Neutrophil (primary cell): ENCODE results near the gene SPINT1.
"Not testable (repeated sequence)": the region's sequence is repeated elsewhere in the genome, so short reads cannot be mapped to it uniquely, and the experiment has no call there.

Experiments
- H3K27ac ChIP-seq: fragments of 200-600 bp; sonication (generic); 2 replicates; pipeline ENCODE4 v1.5.1; 2016; ENCODE audit warnings: mild to moderate bottlenecking, moderate library complexity
- H3K27me3 ChIP-seq: fragments of 200-600 bp; sonication (generic); 2 replicates; pipeline ENCODE4 v1.6.0; 2016; ENCODE audit warnings: mild to moderate bottlenecking
- H3K36me3 ChIP-seq: fragments of 200-600 bp; sonication (generic); 2 replicates; pipeline ENCODE4 v1.5.1; 2017
- H3K4me1 ChIP-seq, 2 experiments: fragments of 200-600 bp in 1 of 2; sonication (generic) in 1 of 2; 1 replicate in 1 of 2; 2 replicates in 1 of 2; pipeline versions ENCODE4 v1.5.1 to v1.6.1; 2013 to 2016; ENCODE audit warnings: low read depth in 1 of 2, low read length in 1 of 2, mild to moderate bottlenecking in 1 of 2, moderate library complexity in 1 of 2; ENCODE audit not compliant: control insufficient read depth in 1 of 2, insufficient read depth in 1 of 2
- H3K4me3 ChIP-seq, 2 experiments: fragments of 200-600 bp in 1 of 2; sonication (generic) in 1 of 2; 1 replicate in 1 of 2; 2 replicates in 1 of 2; pipeline ENCODE4 v1.5.1; 2013 to 2016; ENCODE audit warnings: low read depth in 1 of 2, low read length in 1 of 2, mild to moderate bottlenecking in 1 of 2, moderate library complexity in 1 of 2
- H3K9me3 ChIP-seq: fragments of 200-600 bp; sonication (generic); 2 replicates; pipeline ENCODE4 v1.5.1; 2016
- TF ChIP-seq, protein P1 (sequence below): fragments of 200-600 bp; sonication (generic); IDR thresholded peaks from 2 replicates; pipeline ENCODE4 v1.5.1; 2016; ENCODE audit warnings: antibody characterized with exemption

The SPINT1 gene

DNA sequence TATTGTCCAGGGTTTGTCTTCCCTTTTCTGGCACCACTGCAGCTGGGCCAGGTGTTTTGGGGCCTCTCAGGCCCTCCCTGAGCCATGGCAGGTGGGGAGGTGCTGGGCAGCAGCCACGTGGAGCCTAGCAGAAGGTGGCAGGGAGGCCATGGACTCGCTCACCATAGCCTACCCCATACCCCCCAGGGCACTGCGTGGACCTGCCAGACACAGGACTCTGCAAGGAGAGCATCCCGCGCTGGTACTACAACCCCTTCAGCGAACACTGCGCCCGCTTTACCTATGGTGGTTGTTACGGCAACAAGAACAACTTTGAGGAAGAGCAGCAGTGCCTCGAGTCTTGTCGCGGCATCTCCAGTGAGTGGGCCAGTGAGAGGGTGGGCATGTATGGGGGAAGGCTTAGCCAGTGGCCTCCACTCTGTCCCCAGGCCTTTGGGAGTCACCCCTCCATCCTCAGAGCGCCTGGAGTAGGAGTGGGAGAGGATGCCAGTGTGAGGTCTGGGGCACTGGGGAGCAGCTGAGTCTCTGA is 11.9 kb downstream of the SPINT1 start:
- TF ChIP-seq, protein P1, sequence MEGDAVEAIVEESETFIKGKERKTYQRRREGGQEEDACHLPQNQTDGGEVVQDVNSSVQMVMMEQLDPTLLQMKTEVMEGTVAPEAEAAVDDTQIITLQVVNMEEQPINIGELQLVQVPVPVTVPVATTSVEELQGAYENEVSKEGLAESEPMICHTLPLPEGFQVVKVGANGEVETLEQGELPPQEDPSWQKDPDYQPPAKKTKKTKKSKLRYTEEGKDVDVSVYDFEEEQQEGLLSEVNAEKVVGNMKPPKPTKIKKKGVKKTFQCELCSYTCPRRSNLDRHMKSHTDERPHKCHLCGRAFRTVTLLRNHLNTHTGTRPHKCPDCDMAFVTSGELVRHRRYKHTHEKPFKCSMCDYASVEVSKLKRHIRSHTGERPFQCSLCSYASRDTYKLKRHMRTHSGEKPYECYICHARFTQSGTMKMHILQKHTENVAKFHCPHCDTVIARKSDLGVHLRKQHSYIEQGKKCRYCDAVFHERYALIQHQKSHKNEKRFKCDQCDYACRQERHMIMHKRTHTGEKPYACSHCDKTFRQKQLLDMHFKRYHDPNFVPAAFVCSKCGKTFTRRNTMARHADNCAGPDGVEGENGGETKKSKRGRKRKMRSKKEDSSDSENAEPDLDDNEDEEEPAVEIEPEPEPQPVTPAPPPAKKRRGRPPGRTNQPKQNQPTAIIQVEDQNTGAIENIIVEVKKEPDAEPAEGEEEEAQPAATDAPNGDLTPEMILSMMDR, result no peak
- peaks cover 23 to 36% of the 10 kb centered on the region in 2 experiments for H3K4me1 ChIP-seq

DNA sequence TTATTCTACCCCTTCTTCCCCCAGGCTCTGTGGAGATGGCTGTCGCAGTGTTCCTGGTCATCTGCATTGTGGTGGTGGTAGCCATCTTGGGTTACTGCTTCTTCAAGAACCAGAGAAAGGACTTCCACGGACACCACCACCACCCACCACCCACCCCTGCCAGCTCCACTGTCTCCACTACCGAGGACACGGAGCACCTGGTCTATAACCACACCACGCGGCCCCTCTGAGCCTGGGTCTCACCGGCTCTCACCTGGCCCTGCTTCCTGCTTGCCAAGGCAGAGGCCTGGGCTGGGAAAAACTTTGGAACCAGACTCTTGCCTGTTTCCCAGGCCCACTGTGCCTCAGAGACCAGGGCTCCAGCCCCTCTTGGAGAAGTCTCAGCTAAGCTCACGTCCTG is 12.9 kb downstream of the SPINT1 start:
- peak overlapping the region; percentile 37 for H3K27ac ChIP-seq
- H3K36me3 ChIP-seq, result peaks cover 17% of the 10 kb centered on the region
- TF ChIP-seq, protein P1, result no peak
- H3K4me3 ChIP-seq, result no peak overlapping the region
- peaks cover 23 to 43% of the 10 kb centered on the region in 2 experiments for H3K4me1 ChIP-seq
- H3K27me3 ChIP-seq, result no peaks in the 10 kb centered on the region
- no peaks in the 10 kb centered on the region for H3K9me3 ChIP-seq

More for the DNA sequence above, 11.9 kb downstream of the SPINT1 start:
- Histone ChIP-seq H3K9me3 (no peaks in the 10 kb centered on the region), H3K27ac (no peak overlapping the region), H3K4me3 (no peak overlapping the region), H3K36me3 (peaks cover 17% of the 10 kb centered on the region), H3K27me3 (no peaks in the 10 kb centered on the region)

DNA sequence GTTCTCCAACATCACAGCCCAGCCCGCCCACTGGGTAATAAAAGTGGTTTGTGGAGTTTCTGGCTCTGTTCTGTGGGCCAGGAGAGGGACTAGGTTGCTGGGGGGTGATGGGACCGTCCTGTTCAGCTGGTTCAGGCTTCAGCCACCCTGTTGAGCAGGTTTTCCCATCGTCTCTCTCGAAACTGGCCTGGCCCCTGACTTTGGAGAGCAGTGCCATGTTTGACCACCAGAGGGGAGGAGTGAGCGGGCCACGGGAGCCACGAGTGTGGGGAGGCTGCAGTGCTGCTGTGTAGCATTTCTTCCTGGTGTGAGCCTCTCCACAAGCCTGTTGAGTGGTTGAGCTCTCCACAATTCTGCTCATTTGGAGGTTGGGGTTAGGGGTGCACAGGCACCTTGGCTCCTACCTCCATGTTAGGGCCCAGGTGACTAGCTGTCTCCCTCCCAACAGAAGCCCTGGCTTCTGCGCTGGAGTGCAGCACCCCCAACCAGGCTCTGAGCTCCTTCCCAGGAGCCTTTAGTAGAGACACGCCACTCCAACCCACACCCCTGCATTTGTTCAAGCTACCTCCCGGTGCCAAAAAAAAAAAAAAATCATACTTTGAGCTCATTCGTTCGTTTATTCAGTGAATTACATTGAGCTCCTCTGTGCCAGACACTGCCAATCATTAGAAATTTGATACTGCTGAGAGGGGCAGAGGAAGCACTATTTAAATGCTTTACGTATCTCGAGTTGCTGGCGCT is 13.9 kb downstream of the SPINT1 start:
- TF ChIP-seq, protein P1, result peak; percentile 96
- Histone ChIP-seq H3K9me3 (no peaks in the 10 kb centered on the region), H3K4me3 (no peak overlapping the region), H3K36me3 (peaks cover 17% of the 10 kb centered on the region), H3K27me3 (no peaks in the 10 kb centered on the region), H3K27ac (peak overlapping the region; percentile 37), H3K4me1 (peaks cover 23 to 48% of the 10 kb centered on the region in 2 experiments)

DNA sequence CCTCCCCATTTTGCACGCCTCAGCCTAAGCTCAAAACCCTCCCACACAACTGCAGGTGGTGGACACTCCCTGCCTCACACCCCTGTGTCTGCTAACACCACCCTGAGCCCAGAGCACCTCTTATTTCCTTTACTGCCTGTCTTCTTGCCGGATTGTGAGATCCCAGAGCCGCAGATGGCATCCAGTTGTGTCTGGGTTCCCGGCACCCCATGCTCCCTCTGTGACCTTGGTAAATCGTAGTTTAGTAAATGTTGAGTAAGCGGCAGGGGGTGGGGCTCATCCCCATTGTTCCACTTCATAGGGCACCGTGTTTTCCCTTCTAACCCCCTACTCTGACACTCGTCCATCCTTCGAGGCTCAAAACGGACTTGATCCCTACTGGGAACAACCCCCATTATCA is 14.9 kb downstream of the SPINT1 start:
- Histone ChIP-seq H3K4me3 (no peak overlapping the region), H3K27me3 (no peaks in the 10 kb centered on the region), H3K9me3 (no peaks in the 10 kb centered on the region), H3K27ac (no peak overlapping the region), H3K4me1 (peaks cover 23 to 48% of the 10 kb centered on the region in 2 experiments), H3K36me3 (peaks cover 17% of the 10 kb centered on the region)
- TF ChIP-seq, protein P1, result no peak

DNA sequence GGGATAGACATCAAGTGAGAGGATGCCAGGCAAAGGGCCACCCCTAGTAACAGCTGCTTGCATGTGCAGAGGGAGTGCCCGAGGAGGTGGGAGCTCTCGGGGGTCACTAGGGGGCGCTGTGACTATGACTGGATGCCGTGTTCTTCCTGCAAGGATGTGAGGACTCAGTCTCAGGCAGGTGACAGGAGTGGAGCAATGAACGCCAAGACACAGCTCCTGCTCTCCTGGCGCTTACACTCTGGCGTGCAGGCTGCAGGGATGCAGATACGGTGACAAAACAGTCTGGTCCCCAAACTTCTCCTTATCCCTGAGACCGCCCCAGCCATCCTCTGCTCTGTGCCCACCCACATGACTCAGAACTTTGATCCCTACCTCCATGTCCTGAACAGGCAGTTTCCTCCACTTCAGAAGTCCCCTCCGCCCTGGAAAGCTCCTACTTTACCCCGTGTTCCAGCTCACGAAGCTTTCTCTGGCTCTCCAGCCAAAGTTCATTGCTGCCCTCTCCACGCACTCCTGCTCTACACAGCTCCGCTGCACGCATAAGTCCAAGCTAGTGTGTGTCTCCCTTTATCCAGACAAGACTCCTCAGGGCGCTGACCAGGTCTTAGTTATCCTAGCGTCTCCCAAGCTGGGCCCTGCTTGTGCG is 15.5 kb downstream of the SPINT1 start:
- Histone ChIP-seq H3K36me3 (peaks cover 17% of the 10 kb centered on the region), H3K27ac (no peak overlapping the region), H3K27me3 (no peaks in the 10 kb centered on the region), H3K4me1 (peaks cover 19 to 45% of the 10 kb centered on the region in 2 experiments), H3K9me3 (no peaks in the 10 kb centered on the region), H3K4me3 (no peak overlapping the region)
- TF ChIP-seq, protein P1, result peak; percentile 71

DNA sequence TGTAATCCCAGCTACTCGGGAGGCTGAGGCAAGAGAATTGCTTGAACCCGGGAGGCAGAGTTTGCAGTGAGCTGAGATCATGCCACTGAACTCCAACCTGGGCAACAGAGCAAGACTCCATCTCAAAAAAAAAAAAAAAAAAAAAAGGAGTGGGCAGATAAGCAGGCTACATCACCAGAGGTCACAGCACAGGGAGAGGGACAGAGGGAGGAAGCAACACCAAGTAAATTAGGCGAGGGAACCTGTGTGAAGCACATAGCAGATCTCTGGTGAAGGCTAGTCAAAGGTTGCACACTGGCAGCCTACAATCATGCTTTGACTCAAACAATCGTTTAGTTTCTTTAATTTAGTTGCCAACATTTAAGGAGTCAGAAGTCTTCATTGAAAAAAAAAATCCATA is 17.3 kb downstream of the SPINT1 start:
- not testable (repeated sequence) for H3K9me3 ChIP-seq, H3K27me3 ChIP-seq, H3K27ac ChIP-seq, H3K4me3 ChIP-seq
- H3K36me3 ChIP-seq, result peaks cover 11% of the 10 kb centered on the region
- peaks cover 18 to 41% of the 10 kb centered on the region in 2 experiments for H3K4me1 ChIP-seq
